AG08396 (cell line): ENCODE results near the gene CBFB.
A peak's percentile ranks its signal among the peaks of the same experiment; 100 is the strongest.
"Not testable (repeated sequence)": the region's sequence is repeated elsewhere in the genome, so short reads cannot be mapped to it uniquely, and the experiment has no call there.

Experiments used
- DNase-seq: peaks from one replicate; pipeline ENCODE4 v3.0.0; 2012; ENCODE audit warnings: low spot score, mixed read lengths

CBFB gene

DNA sequence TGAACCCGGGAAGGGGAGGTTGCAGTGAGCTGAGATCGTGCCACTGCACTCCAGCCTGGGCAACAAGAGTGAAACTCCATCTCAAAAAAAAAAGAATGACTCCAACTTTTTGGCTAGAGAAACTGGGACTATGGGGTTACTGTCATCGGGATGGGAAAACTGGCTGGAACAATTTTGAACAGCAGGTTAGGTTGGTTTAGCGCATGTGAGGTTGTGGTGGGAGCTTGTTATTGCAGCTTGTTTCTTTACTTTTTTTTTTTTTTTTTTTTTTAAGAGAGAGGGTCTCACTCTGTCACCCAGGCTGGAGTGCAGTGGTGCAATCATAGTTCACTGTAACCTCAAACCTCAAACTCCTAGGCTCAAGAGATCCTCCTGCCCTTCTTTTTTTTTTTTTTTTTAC lies 12.6 kb downstream of the CBFB start:
- not testable (repeated sequence) for DNase-seq

DNA sequence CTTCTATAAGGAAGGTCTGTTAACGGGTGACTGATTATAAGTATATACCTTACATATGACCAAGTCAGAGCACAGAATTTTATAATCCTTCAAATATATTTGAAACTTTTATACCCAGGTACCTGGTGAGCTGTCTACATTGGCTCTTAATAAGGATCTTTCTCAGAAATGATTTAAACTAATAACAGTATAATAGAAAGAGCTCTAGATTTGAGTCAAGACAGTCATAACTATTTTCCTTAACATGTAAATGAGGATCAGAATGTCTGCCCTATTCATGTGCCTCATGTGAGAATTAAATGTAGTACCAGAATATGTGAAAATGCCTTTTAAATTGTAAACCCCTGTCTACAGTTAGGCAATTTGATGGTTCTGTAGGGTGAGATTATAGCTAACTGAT lies 14.5 kb downstream of the CBFB start:
- DNase-seq, result no peak

DNA sequence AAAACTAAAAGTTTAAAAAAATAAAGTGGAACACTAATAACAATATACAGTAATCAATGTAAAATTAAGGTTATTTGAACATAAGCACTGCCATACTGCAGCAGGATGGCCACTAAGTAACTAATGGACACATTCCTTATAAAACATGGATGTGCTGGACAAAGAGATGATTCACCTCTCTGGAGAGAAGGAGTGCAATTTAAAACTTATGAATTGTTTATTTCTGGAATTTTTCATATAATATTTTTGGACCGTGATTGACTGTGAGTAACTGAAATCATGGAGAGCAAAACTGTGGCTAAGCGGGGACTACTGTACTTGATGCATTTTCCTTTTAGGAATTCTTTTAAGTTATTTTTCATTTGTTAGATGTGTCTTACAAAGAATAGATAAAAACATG lies 21.8 kb downstream of the CBFB start:
- DNase-seq, result no peak

DNA sequence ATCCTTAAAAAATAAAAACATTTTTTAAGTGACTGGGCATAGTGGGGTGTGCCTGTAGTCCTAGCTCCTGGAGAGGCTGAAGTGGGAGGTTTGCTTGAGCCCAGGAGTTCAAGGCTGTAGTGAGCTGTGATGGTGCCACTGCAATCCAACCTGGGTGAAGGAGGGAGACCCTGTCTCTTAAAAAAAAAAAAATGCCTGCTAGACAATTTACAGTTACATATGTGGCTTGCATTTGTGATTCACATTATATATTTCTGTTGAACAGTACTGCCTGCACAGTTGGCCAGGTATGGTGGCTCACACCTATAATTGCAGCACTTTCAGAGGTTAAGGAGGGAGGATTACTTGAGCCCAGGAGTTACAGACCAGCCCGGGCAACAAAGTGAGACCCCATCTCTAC lies 23.4 kb downstream of the CBFB start:
- no peak for DNase-seq

DNA sequence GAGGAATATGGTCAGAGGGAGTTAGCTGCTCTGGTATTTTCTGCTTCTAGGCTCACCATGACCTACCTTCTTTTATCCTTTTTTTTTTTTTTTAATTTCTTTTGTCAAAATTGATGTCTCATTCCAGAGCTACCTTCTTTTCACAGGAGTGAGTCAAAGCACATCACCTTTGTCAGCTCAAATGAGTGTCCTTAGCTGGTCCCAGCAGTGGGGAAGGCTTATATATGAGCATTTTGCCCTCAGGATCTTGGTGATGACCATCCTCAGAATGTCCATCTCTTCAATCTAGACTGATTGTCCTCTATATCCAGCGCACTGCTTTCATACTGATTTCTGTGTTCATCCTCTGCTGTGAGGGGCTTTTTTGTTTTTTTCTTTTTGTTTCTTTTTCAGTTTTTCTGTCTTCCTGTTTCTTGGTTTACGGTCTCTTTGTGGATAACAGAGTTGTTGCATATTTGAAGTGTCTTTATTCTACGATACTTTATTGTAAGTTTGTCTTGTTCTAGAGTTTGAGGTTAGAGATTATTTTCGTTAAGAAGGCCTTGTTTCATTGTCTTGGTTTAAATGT lies 24.9 kb downstream of the CBFB start:
- DNase-seq, result no peak

DNA sequence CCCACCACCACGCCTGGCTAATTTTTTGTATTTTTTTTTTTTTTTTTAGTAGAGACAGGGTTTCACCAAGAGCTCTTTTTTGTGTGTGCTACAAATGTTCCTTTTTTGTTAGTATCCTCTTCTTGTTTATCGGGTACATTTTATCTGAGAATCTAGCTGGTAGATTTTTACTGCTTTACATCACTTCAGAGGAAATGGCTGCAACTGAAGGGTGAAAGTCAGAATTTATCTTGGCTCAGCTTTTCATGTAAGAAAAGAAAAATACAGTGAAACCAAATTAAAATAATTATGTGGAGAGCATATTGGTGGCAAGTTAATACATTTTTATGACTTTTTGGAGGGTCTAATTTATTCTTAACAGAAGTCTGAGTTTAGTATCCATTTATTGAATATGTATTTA lies 26.0 kb downstream of the CBFB start:
- DNase-seq, result no peak

DNA sequence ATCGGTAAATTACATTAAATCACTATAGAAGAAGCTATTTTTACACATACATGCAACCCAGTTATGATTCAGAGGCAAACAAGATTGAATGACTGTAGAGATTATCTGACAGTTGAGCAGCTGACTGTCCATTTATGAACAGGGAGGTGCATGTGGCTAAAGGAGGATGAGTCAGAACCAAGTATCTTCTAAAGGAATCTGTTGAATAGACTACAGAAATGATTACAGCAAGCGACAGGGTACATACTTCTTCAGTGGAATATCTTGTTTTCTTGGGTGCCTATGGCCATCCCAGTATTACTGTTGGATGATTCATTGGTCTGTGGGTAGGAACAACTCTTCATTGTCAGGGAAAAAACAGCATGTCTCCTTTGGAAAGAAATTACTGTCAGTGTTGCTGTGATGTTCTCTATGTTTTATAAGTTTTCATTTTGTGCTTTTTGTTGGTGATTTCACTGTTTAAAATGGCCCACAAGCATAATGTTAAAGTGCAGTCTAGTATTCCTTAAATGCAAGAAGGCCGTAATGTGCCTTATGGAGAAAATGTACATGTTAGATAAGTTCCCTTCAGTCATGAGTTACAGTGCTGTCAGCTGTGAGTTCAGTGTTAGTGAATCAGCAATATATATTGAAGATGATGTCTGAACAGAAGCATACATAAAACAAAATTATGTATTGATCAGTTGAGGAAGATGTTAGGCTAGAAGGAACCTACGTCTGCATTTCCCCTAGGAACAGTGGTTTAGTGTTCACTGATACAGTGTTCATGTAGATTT lies 27.0 kb downstream of the CBFB start:
- peak; percentile 72 for DNase-seq

DNA sequence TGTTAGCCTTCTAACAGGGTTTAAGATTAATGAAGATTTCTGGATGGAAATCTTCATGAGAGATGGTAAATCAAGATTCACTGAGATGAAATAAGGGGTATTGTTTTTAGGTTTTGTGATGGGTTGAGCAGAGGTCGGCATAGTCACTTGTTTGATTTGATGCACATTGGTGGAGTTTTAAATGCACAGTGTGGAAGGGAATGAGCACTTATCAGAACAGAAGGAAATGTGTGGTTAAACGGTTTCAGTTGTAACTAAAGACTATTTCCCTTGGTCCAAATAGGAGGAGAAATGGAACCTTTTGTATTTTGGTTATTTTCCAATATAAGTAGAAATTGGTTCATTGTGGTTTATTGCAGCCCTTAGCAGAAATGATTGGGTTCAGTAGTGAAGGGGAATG lies 34.1 kb downstream of the CBFB start:
- no peak for DNase-seq

DNA sequence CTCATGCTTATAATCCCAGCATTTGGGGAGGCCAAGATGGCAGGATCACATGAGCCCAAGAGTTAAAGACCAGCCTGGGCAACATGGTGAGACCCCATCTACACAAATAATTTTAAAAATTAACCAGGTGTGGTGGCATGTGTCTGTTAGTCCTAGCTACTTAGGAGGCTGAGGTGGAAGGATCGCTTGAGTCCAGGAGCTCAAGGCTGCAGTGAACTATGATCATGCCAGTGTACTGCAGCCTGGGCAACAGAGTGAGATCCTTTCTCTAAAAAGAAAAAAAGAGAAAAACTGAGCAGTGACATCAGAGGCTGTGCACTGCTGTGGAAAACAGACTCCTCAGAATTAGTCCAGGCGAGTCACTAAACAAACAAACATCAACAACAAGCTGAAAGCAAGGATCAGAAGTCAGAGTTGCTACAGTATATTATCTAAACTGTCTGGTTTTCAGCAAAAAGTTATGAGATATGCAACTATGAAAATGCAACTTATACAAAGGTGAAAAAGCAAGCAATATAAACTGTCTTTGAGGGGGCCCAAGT lies 39.3 kb downstream of the CBFB start:
- peak; percentile 15 for DNase-seq

DNA sequence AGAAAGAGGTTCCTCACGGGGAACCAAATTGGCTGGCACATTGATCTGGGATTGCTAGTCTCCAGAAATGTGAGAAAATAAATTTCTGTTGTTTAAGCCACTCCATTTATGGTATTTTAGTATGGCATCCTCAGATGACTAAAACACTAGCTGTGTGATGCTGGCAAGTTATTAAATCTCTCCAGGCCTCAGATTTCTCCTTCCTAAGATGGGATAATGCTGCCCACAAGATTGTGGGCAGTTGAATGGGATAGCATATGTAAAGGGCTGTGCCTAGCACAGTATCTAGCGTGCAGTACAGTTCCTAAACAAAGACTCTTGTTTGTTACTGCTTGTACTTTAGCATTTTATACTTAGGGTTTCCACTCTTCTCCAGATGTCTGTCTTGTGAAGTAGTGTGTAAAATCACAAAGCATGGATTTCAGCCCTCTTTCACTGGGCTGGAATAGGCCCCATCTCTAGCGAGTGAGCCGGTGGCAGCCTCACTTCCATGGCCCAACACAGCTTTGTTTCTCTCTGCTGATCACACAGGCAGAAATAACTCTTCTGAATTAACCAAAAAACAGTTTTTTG lies 42.6 kb downstream of the CBFB start:
- no peak for DNase-seq

DNA sequence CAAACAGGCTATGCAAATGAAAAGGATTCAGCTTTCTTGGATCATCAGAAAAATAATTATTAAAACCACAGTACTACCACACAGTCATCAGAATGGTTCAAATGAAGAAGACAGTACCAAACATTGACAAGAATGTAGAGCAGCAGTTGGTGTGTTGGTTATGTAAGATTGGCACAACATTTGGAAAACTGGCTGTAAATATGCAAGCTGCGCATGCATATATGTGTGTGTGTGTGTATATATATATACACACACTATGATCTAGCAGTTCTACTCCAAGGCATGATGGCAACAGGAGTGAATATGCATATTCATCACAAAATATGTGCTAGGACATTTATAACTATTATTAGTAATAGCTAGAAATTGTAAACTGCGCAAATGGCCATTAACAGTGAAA lies 46.4 kb downstream of the CBFB start:
- DNase-seq, result no peak

DNA sequence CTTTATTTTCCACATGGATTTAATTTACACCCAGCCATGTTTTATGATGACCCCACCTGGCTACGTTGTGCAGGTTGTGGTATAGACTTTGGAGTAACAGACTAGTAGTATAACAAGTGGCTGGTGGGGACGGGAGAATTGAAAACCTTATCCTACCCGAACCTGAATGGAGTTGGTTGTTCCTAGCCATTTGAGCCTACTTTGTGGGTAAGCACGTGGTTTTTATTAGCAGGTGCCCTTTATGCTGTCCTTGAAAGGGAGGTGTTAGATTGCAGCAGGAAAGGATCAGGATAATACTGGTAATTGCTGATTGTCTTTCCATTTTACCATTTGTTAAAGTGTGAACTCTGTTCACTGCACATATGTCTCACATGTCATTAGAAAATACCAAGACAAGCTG lies 48.9 kb downstream of the CBFB start:
- no peak for DNase-seq

DNA sequence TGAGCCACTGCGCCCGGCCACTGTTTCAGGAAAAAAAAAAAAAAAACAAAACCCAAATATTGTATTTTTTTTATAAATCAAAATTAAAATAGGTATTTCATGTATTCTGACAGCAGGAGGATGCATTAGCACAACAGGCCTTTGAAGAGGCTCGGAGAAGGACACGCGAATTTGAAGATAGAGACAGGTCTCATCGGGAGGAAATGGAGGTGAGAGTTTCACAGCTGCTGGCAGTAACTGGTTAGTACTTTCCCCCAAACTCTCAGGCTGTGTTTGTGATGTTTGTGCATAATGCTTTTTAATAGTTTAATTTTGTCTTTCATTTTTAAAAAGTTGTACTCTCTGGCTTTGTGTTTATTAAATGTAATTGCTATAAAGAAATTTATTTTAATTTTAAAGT lies 53.2 kb downstream of the CBFB start:
- DNase-seq, result no peak

DNA sequence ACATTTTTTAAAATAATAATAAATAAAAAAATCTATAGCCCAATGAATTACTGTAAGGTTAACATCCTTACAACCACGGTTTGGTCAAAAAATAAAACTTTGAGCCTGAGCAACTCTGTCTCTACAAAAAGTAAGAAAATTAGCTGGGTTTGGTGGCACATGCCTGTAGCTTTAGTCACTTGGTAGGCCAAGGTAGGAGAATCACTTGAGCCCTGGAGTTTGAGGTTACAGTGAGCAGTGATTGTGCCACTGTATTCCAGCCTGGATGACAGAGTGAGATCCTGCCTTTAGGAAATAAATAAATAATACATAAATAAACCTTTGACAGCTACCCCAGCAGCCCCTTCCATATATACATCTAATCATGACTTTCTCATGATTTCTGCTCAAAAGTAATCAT lies 53.9 kb downstream of the CBFB start:
- DNase-seq, result no peak

DNA sequence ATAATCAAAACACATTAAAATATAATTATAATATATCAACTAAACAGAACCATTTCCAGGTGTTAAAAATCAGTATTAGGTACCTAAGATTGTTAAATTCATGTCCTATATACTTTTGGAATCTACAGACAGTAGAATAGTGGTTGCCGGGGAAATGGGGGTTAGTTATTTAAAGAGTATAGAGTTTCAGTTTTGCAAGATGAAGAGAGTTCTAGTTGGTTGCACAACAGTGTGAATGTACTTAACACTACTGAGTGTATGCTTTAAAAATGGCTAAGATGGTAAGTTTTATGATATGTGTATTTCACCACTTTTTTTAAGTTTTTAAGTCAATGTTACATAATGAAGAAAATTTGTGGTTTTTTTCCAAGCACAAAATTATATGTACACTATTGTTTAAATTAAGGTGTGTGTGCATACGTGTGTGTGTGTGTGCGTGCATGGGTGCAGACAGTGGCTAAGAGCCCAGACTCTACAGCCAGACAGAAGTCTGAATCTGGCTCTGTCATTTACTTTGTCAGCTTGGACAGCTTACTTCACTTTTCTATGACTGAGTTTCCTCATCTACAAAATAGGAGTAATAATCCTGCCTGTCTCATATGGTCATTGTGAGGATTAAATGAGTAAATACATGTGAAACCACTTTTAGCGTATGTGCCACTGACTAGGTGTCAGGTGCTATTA lies 55.5 kb downstream of the CBFB start:
- no peak for DNase-seq

DNA sequence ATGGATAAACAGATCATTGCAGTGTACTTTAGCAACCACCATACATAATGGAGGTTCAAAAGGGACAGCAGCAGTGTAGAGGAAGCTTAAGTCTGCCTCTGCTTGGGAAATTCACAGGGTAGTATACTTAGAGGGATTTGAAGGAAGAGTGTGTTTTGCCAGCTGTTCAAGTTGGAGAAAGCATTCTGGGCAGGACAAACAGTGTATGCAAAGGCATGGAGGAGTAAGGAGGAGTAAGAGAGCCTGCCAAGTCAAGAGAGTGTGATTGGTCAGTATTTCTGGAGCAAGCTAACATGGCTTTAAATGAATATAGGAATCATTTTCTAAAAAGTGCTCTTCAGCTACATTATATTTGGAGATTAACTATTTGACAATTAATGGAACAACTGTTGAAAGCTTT lies 57.9 kb downstream of the CBFB start:
- DNase-seq, result no peak

DNA sequence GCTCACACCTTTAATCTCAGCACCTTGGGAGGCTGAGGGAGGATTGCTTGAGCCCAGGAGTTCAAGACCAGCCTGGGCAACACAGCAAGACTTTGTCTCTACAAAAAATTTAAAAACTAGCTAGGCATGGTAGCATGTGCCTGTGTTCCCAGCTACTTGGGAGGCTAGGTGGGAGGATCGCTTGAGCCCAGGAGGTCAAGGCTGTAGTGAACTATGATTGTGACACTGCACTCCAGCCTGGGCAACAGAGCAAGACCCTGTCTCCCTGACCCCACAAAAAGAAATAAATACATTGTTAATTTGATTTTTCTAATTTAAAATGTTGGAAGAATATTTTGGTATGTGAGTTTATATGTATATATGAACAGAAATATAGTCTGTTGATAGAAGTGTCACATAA lies 58.3 kb downstream of the CBFB start:
- DNase-seq, result no peak

DNA sequence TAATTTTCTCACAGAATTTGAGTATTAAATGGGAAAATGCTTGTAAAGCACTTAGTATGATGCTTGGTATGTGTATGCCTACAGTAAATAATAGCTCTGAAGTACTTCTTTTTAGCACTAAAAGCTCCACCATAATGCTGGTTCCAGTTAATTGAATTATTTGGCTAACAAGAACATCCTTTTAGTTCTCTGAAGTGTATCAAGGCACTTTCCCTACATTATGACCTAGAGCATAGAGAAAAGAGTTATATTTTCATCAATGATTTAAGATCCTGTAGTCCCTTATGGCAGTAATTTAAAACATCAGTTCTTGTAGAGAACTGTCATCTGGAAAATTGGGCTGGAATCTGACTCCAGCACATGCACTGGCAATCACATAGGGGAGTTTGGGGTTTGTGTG lies 58.9 kb downstream of the CBFB start:
- no peak for DNase-seq

DNA sequence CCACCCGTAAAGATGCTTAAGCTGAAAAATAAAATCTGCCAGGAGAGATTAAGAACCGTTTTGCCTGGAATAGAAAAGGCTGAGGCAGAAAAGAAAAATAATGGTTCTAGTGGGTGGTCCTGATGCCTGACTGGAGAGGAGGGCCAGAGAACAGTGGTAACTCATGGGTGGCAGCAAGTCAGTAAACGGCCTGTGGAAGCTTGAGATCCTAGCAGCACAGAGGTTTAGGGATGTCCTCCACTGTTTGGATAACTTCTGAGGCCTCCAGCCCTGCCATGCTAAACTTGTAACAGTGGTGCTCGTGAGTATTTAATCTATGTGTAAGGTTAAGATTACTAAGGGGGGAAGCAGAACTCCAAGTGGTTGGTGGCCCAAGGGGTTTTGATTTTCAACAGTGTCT lies 59.6 kb downstream of the CBFB start:
- no peak for DNase-seq

DNA sequence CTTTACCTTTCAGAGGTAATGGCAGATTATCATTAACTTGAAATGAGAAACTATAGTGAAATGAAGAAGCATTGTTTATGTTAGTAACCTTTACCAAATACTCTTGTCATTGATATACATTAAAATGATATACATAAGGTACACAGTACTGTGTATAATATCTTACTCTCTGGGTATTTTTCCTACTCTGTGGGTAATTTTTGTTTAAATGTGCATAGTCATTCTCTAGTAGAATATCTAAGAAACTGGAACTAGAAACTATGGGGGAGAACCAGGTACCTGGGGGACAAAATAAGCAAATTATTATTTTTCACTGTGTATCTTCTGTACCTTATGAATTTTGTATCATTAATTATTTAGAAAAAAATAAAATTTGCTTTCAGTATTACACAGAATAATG lies 60.2 kb downstream of the CBFB start:
- no peak for DNase-seq

DNA sequence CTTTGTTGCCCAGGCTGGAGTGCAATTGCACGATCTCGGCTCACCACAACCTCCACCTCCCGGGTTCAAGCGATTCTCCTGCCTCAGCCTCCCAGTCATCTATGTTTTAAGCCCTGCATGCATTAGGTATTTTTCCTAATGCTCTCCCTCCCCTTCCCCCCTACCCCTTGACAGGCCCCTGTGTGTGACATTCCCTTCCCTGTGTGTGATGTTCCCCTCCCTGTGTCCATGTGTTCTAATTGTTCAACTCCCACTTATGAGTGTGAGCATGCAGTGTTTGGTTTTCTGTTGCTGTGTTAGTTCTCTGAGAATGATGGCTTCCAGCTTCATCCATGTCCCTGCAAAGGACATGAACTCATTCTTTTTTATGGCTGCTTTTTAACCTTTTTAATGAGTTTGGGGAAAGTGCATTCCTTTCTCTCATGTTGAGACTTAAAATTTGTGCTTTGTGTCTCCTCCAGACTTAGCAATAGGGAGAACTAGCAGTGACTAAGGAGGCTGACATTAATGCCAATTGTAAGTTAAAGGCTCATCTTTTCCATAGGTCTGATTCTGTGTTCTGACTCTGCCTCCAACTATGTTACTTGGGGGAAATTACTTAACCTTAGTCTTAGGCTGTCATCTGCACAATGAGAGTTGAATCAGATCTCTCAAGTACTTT lies 63.1 kb downstream of the CBFB start:
- DNase-seq, result no peak

DNA sequence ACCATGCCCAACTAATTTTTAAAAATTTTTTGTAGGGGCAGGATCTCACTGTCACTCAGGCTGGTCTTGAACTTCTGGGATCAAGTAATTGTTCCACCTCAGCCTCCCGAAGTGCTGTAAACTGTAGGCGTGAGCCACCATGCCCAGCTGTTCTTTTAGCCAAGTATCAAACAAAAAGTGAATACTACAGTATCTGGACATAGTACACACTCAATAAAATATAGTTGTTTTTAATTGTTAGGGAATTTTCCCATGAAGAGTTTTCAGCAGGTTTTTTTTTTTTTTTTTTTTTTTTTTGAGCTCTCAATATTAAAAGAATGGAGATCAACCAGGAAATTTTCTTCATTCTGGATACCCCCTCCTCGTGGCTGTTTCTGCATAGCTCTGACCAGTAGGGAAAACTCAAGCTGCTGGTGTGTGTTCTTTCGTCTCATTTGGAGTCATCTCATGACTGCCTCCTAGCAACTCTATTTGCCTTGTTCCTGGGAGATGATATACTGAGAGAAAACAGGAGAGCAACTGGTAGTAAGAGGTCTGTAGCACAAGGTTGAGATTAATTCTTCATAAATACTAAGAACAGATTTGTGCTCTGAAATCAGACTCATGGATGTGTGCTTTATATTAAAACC lies 64.3 kb downstream of the CBFB start:
- no peak for DNase-seq
